Adrenal gland (tissue), 12 donors: ENCODE data around the gene WNT7B. TPM values are rescaled to one million over a fixed set of nuclear protein-coding genes. Genes with fewer than 3 reads are reported as not detected.

ENCODE experiments used
- DNase-seq, 7 donors: peaks; one replicate each; pipeline ENCODE4 v3.0.0-alpha.2; 2019 to 2020
- H3K27ac ChIP-seq, 5 donors: fragments of 200-600 bp; sonication (generic) in 4 of 5; 1 replicate in 3 of 5; 2 replicates in 2 of 5; pipeline versions ENCODE4 v1.5.1 to v1.8.0; 2016 to 2020; ENCODE audit warnings: mild to moderate bottlenecking in 1 of 5
- H3K27me3 ChIP-seq: fragments of 200-600 bp; 2 replicates; pipeline ENCODE4 v1.8.0; 2021
- H3K36me3 ChIP-seq, 2 donors: fragments of 200-600 bp; replicated peaks in 1 of 2; 1 replicate in 1 of 2; 2 replicates in 1 of 2; pipeline versions ENCODE4 v1.5.1 to v1.8.0; 2018 to 2022
- H3K4me1 ChIP-seq, 2 donors: fragments of 200-600 bp; replicated peaks in 1 of 2; 1 replicate in 1 of 2; 2 replicates in 1 of 2; pipeline versions ENCODE4 v1.5.1 to v1.8.0; 2018 to 2021
- H3K4me3 ChIP-seq, 4 donors: fragments of 200-600 bp; sonication (generic) in 3 of 4; one replicate each; pipeline ENCODE4 v1.5.1; 2016 to 2018
- H3K9me3 ChIP-seq, 3 donors: fragments of 200-600 bp; sonication (generic) in 1 of 3; replicated peaks in 1 of 3; 1 replicate in 2 of 3; 2 replicates in 1 of 3; pipeline versions ENCODE4 v1.5.1 to v1.8.0; 2016 to 2021
- CTCF ChIP-seq, 6 experiments: fragments of 450-650 bp in 4 of 6; fragments of 200-600 bp in 2 of 6; sonication (generic) in 1 of 6; IDR thresholded peaks; 1 replicate in 5 of 6; 2 replicates in 1 of 6; pipeline versions ENCODE4 v1.5.1 to v1.8.0; 2016 to 2021; ENCODE audit warnings: antibody characterized with exemption in 6 of 6, mild to moderate bottlenecking in 2 of 6, moderate library complexity in 1 of 6
- POLR2A ChIP-seq, 2 donors: fragments of 450-650 bp; IDR thresholded peaks; one replicate each; pipeline ENCODE4 v1.6.1; 2017; ENCODE audit warnings: antibody characterized with exemption in 2 of 2, mild to moderate bottlenecking in 2 of 2, moderate library complexity in 1 of 2
- whole genome bisulfite sequencing, 4 donors: extraction: QIAGEN DNeasy Blood & Tissue Kit in 2 of 4; methylation state at CpG; one replicate each; pipeline versions ENCODE4 v1.1.5 to v1.1.7; 2013 to 2017; 5-methylcytosine and 5-hydroxymethylcytosine counted together
- intact Hi-C, 2 donors: fragments of 100-400 bp; cut with DNase I; formaldehyde crosslinking; loops; one replicate each; pipeline versions ENCODE4 v1.14.1 to v1.15.0; 2022 to 2023
- polyA plus RNA-seq, 3 donors: library from polyadenylated mRNA; stranded (reverse); fragments of 200-250 nt in 2 of 3; fragments of 350-450 nt in 1 of 3; fragmentation: Illumina TruSeq in 1 of 3; extraction: RNeasy Lipid Tissue Mini Kit (QIAGEN cat#74804) in 1 of 3; gene quantifications; one replicate each; pipeline ENCODE4 v1.2.3, GENCODE V29; 2013 to 2014
- total RNA-seq, 9 donors: library from RNA; depleted of rRNA in 4 of 9; stranded (reverse); fragments of >200 nt in 4 of 9; fragments of 120-200 nt in 1 of 9; fragmentation: NEBNext Ultra II Directional in 1 of 9; extraction: Animal tissue kit (Norgen Biotek cat#: 25700) in 1 of 9; gene quantifications; one replicate each; pipeline versions ENCODE4 v1.1.0 to v1.2.4, GENCODE V29; 2013 to 2023
- donor health status: healthy with polysubstance abuse.
- donor health status: Bipolar disorder and iron deficiency.
- donor health status: DM: yes; HTN: yes; CAD: no.
- donor health status: DM: no; HTN: no; CAD: no.
- donor health status: DM: no; HTN: no; CAD: no.
- donor health status: DM: yes; HTN: yes; CAD: no.

Gene WNT7B
- total and polyA plus RNA-seq, 12 donors, result 0.07 to 0.24 (median 0.15) TPM; not detected in 8

- TF ChIP-seq CTCF (IDR thresholded peaks at IDR 0.05) (no peak), POLR2A (IDR thresholded peaks at IDR 0.05) (no peak)
- peak overlapping the region in 1 of 5 donors; percentile 2 for H3K27ac ChIP-seq
- intact Hi-C loops, result no loop called here
- no peaks in the 10 kb centered on the region for H3K9me3 ChIP-seq
- H3K27me3 ChIP-seq, result no peaks in the 10 kb centered on the region
- H3K36me3 ChIP-seq, result no peaks in the 10 kb centered on the region
- H3K4me1 ChIP-seq, result peaks cover 60 to 67% of the 10 kb centered on the region in 2 donors
- H3K4me3 ChIP-seq, result no peak overlapping the region
- 81 to 93% (median 86%) methylated on average over 8 to 17 of the region's 17 CpGs for WGBS, 4 donors
- DNase-seq, result peak in 3 of 7 donors; percentile 13 to 24 (median 22)
These were observed 23.4 kb upstream of the WNT7B start for GRCh38 chr22:46000081-46001027.

GRCh38 chr22:45999379-45999971 is 22.5 kb upstream of the WNT7B start:
- no peak for TF ChIP-seq CTCF (IDR thresholded peaks at IDR 0.05)
- TF ChIP-seq POLR2A (IDR thresholded peaks at IDR 0.05), result no peak
- 91 to 94% (median 92%) methylated on average over 14 of the region's 14 CpGs for WGBS, 4 donors
- Histone ChIP-seq H3K4me1 (peaks cover 63 to 75% of the 10 kb centered on the region in 2 donors), H3K36me3 (no peaks in the 10 kb centered on the region), H3K9me3 (no peaks in the 10 kb centered on the region), H3K27ac (peak overlapping the region in 4 of 5 donors; percentile 81 to 94 (median 87)), H3K4me3 (no peak overlapping the region), H3K27me3 (no peaks in the 10 kb centered on the region)
- peak in 1 of 7 donors; percentile 19 for DNase-seq
- intact Hi-C loops, result loop anchor here in 1 of 2 donors (10.0 kb wide), 1 partner anchor 315 kb away; no protein-coding TSS in a partner anchor

- Histone ChIP-seq H3K9me3 (no peaks in the 10 kb centered on the region), H3K4me3 (no peak overlapping the region), H3K4me1 (peaks cover 63 to 78% of the 10 kb centered on the region in 2 donors), H3K27me3 (no peaks in the 10 kb centered on the region), H3K27ac (peak overlapping the region; percentile 11 to 94 (median 84)), H3K36me3 (no peaks in the 10 kb centered on the region)
- DNase-seq, result peak in 4 of 7 donors; percentile 49 to 71 (median 66)
- TF ChIP-seq CTCF (IDR thresholded peaks at IDR 0.05) (no peak), POLR2A (IDR thresholded peaks at IDR 0.05) (no peak)
- 43 to 54% (median 47%) methylated on average over 8 to 13 of the region's 13 CpGs for WGBS, 4 donors
- intact Hi-C loops, result loop anchor here in 1 of 2 donors (10.0 kb wide), 1 partner anchor 316 kb away; no protein-coding TSS in a partner anchor
These were observed 21.8 kb upstream of the WNT7B start for GRCh38 chr22:45998638-45999378.
